Ishikawa (cell line): ENCODE measurements around the gene ZC3H12C.

Experiments
- CEBPB ChIP-seq: IDR thresholded peaks from 2 replicates; pipeline ENCODE4 v1.6.1; 2012
- CREB1 ChIP-seq: IDR thresholded peaks from 2 replicates; pipeline ENCODE4 v1.6.1; 2012; ENCODE audit warnings: low read depth
- MAX ChIP-seq: IDR thresholded peaks from 2 replicates; pipeline ENCODE4 v1.6.1; 2012

GRCh38 chr11:110094298-110095285, 1.4 kb downstream of the ZC3H12C start:
- TF ChIP-seq CEBPB (no peak), CREB1 (no peak), MAX (no peak)
